ENCODE results near the gene NEDD1. TPM values are rescaled to one million over a fixed set of nuclear protein-coding genes. Genes with fewer than 3 reads are reported as not detected.

Gene NEDD1
- total RNA-seq, 2 experiments from 2014 or later: 61.8 to 63.8 TPM

DNA sequence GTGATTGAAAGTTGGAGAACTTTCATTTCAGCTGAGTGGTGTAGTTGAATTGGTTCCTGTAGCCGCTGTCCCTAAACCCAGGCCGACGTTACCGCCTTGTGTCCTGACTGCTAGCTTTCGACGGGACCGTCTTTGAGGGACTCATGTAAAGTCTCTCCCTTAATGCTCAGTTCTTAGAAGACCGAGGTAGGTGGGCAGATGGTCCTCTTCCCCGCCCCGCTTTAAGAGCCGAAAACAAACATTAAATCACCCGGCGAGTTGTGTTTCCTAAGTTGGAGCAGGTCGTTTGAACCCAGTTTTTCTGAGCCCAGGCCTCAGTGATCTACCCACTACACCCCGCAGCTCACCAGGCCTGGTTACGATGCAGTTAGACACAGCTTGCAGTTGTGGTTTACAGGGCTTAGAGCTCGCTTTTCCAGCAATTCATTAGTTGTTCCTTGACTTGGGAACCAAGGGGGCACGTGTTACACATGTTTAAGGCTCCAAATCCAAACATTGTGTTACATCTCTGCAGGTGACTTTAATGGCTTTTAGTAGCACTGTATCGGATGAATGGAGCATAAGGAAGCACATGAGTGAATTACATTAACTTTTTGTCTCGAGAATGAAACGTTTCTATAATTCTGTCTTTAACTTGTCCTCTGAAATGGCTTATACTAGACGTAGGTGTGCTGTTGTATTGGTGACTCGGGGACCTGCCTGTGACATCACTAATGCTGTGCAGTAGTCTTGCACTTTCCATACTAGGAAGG is 790 bp downstream of the NEDD1 start:
- Mint-ChIP-seq H3K27ac (peak overlapping the region; percentile 95), H3K36me3 (ENCODE audit: low read depth) (peaks cover 27% of the 10 kb centered on the region), H3K9me3 (no peaks in the 10 kb centered on the region), H3K27me3 (ENCODE audit: low read depth) (no peaks in the 10 kb centered on the region), H3K4me3 (peak overlapping the region; percentile 97), H3K4me1 (ENCODE audit: low read depth) (peaks cover 42% of the 10 kb centered on the region)
- peak; percentile 56 for DNase-seq
- intact Hi-C loops (cut with micrococcal nuclease): loop anchor here (1.0 to 10.0 kb wide), 13 partner anchors 19 to 1609 kb away; partner anchors contain the start of genes AMDHD1, CCDC38, CDK17 and LTA4H
- CTCF ChIA-PET: interaction anchor here (0.6 kb wide), 2 partner anchors 391 to 1012 kb away, joined by 3 to 4 read pairs; no protein-coding TSS in a partner anchor

DNA sequence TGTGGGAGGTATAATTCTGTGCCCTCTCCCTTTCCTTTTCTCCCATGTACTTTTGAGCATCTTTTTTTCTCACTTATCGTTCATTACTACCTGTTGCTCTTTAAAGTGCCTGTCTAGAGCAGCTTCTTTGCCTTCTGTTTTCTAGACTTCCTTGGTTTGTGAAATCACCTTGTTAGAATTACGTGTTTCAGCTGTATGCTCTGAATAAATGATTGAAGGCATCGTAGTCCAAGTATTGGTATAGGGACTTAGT is 1.3 kb downstream of the NEDD1 start:
- H3K9me3 Mint-ChIP-seq: no peaks in the 10 kb centered on the region
- peaks cover 32% of the 10 kb centered on the region for H3K36me3 Mint-ChIP-seq (ENCODE audit: low read depth)
- H3K4me1 Mint-ChIP-seq (ENCODE audit: low read depth): peaks cover 45% of the 10 kb centered on the region
- peak overlapping the region; percentile 97 for H3K4me3 Mint-ChIP-seq
- DNase-seq: no peak
- H3K27me3 Mint-ChIP-seq (ENCODE audit: low read depth): no peaks in the 10 kb centered on the region
- H3K27ac Mint-ChIP-seq: peak overlapping the region; percentile 95
- intact Hi-C loops (cut with micrococcal nuclease): loop anchor here (5.0 to 10.0 kb wide), 3 partner anchors 484 to 1594 kb away; partner anchors contain the start of genes AMDHD1 and CCDC38
- CTCF ChIA-PET: interaction anchor here (1.0 kb wide), 1 partner anchor 11 kb away, joined by 5 read pairs; no protein-coding TSS in a partner anchor

DNA sequence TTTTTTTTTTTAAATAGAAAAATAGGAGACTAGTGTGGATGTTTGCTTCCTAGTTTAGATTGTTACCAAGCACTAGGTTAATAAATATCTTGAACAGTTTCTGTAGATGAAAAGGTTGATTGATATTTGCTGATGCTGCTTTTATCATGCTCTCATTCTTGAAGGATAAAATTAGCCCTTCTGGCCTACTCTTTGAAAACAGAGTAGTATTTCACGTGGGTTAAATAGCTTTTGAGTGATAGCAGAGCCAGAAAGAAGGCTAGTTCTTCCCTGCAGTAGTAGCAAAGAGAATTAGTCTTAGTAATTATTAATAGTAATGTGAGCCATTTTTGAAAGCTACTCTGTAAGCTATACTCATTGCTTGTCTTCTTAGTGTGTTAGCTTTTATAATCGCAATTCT is 5.2 kb downstream of the NEDD1 start:
- H3K9me3 Mint-ChIP-seq: peaks cover 4% of the 10 kb centered on the region
- no peaks in the 10 kb centered on the region for H3K27me3 Mint-ChIP-seq (ENCODE audit: low read depth)
- no peak overlapping the region for H3K27ac Mint-ChIP-seq
- H3K4me1 Mint-ChIP-seq (ENCODE audit: low read depth): peaks cover 46% of the 10 kb centered on the region
- intact Hi-C loops (cut with micrococcal nuclease): no loop called here
- peaks cover 49% of the 10 kb centered on the region for H3K36me3 Mint-ChIP-seq (ENCODE audit: low read depth)
- H3K4me3 Mint-ChIP-seq: no peak overlapping the region
- CTCF ChIA-PET: no interaction called here
- DNase-seq: no peak

DNA sequence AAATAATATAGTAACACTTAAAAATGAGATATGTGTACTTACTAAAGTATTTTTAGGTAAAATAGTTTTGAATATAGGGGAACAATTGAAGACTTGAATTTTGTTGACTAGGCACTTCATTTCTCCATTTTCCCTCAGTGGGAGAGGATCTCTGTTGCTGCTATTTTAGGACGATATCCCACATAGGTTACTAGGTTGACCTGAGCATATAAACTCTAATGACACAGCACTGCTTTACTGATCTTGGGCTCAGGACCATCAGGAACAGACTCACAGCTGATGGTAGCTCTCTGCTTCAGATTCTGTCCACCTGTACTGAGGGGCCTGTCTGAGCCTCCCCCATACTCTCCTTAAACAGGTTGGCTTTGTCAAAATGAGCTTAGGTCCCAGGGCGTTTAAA is 5.9 kb downstream of the NEDD1 start:
- Mint-ChIP-seq H3K36me3 (ENCODE audit: low read depth) (peaks cover 43% of the 10 kb centered on the region), H3K27me3 (ENCODE audit: low read depth) (no peaks in the 10 kb centered on the region), H3K27ac (no peak overlapping the region), H3K9me3 (peaks cover 4% of the 10 kb centered on the region), H3K4me3 (no peak overlapping the region), H3K4me1 (ENCODE audit: low read depth) (peaks cover 46% of the 10 kb centered on the region)
- CTCF ChIA-PET: interaction anchor here (0.6 to 1.0 kb wide), 3 partner anchors 21 to 1054 kb away, joined by 3 to 4 read pairs (median 3); no protein-coding TSS in a partner anchor
- intact Hi-C loops (cut with micrococcal nuclease): no loop called here
- DNase-seq: no peak

DNA sequence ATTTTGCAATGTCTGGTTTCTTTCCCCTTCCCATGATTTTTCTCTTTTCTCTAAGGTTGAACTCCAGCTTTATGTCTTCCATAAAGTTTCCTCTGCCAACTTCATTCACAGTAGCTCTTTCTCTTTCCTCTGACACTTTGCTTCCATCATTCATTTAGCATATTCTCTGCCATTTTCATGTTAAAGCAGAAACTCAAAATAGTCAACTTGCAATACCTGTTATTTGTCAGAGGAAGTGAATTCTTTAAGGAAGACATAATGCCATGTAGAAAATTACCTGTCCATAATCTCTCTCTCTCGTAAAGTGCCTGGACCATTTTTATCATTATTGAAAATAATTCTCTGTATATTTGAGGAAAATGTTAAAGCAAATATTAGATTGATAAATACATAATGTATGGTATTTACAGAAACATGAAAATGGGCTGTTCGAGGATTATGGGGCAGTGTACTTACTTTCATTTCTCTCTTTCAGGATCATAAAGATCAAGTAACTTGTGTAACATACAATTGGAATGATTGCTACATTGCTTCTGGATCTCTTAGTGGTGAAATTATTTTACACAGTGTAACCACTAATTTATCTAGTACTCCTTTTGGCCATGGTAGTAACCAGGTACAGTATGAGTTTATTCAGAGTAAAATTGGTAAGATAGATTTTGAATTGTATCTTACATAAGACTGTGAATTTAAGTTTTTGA is 12.6 kb downstream of the NEDD1 start:
- intact Hi-C loops (cut with micrococcal nuclease): no loop called here
- H3K9me3 Mint-ChIP-seq: peaks cover 4% of the 10 kb centered on the region
- CTCF ChIA-PET: interaction anchor here (0.7 kb wide), 1 partner anchor 11 kb away, joined by 5 read pairs; no protein-coding TSS in a partner anchor
- no peak for DNase-seq
- H3K4me1 Mint-ChIP-seq (ENCODE audit: low read depth): peaks cover 16% of the 10 kb centered on the region
- peaks cover 50% of the 10 kb centered on the region for H3K36me3 Mint-ChIP-seq (ENCODE audit: low read depth)
- H3K27ac Mint-ChIP-seq: no peak overlapping the region
- H3K27me3 Mint-ChIP-seq (ENCODE audit: low read depth): no peaks in the 10 kb centered on the region
- no peak overlapping the region for H3K4me3 Mint-ChIP-seq

DNA sequence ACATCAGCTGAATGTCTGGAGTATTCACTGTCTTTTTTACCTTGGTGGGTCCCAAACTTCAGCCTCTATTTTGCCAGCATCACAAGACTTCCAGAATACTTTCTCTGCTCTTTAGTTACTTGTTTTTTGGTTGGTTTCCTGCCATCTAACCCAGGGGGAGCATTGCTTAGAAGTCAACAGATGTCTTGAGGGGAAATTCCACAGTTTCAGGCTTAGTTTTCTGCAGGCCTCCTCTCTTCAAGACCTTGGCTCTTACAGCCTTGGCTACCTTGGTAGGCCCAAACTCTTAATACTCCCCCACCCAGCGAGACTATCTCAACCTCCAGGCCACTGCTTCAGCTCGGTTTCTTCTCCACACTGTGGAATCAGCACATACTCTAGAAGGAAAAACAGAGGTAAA is 41.7 kb downstream of the NEDD1 start:
- Mint-ChIP-seq H3K27ac (no peak overlapping the region), H3K4me1 (ENCODE audit: low read depth) (no peaks in the 10 kb centered on the region), H3K9me3 (peaks cover 2% of the 10 kb centered on the region), H3K4me3 (no peak overlapping the region), H3K27me3 (ENCODE audit: low read depth) (no peaks in the 10 kb centered on the region), H3K36me3 (ENCODE audit: low read depth) (peaks cover 53% of the 10 kb centered on the region)
- intact Hi-C loops (cut with micrococcal nuclease): no loop called here
- DNase-seq: no peak
- CTCF ChIA-PET: no interaction called here

DNA sequence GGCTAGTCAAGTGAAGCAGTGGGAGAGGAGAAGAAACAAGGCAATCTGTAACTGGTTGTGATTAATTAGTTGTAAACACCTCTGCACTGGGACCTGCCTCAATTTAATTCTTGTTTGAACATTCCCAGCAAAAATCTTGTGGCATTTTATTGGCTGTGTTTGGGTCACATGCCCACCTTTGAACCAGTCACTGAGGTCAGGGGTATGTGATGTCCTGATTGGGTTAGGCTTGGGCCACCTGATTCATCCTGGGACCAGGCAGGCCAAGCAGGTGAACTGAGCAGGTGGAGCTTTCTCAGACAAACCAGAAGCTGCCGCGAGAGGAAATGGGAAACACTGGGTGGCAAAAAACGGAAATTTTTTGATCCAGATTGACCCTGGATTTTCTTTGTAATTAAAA is 72.5 kb downstream of the NEDD1 start:
- H3K4me1 Mint-ChIP-seq (ENCODE audit: low read depth): no peaks in the 10 kb centered on the region
- no peaks in the 10 kb centered on the region for H3K36me3 Mint-ChIP-seq (ENCODE audit: low read depth)
- CTCF ChIA-PET: no interaction called here
- DNase-seq: no peak
- H3K27ac Mint-ChIP-seq: no peak overlapping the region
- no peaks in the 10 kb centered on the region for H3K27me3 Mint-ChIP-seq (ENCODE audit: low read depth)
- no peak overlapping the region for H3K4me3 Mint-ChIP-seq
- intact Hi-C loops (cut with micrococcal nuclease): no loop called here
- H3K9me3 Mint-ChIP-seq: no peaks in the 10 kb centered on the region

DNA sequence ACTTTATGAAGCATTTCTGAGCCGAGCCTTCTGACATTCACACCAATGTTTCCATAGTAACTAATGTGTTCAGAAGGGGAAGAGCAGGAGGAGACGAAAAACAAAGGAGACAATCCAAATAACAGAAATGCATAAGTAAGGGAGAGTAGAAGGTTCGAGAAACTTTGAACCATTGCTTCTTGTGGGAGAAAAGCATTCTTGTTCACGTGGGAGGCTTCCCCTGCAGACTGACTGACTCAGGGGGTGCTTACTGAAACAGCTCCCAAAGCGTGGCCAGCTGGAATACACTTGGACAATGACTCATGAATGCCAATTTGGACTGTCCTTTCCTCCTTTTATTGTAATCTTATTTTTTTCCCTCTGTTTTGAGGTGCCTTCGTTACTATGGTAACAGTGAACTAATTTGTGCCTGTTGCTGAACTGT is 73.9 kb downstream of the NEDD1 start:
- Mint-ChIP-seq H3K4me1 (ENCODE audit: low read depth) (peaks cover 4% of the 10 kb centered on the region), H3K36me3 (ENCODE audit: low read depth) (no peaks in the 10 kb centered on the region), H3K27ac (no peak overlapping the region), H3K27me3 (ENCODE audit: low read depth) (peaks cover 7% of the 10 kb centered on the region), H3K9me3 (no peaks in the 10 kb centered on the region), H3K4me3 (no peak overlapping the region)
- intact Hi-C loops (cut with micrococcal nuclease): no loop called here
- no peak for DNase-seq
- CTCF ChIA-PET: no interaction called here

DNA sequence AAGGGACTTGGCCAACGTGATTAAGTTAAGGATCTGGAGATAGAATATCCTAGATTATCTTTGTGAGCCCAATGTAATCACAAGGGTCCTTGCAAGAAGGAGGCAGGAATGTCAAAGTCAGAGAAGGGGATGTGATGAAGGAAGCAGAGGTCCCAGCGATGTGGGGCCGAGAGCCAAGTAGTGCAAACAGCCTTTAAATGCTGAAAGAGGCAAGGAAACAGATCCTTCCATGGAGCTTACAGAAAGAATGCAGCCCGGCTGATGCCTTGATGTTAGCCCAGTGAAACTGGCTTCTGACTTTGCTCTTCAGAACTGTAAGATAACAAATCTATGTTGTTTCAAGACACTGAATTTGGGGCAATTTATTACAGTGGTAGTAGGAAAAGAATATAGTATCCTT is 74.9 kb downstream of the NEDD1 start:
- H3K36me3 Mint-ChIP-seq (ENCODE audit: low read depth): no peaks in the 10 kb centered on the region
- peaks cover 10% of the 10 kb centered on the region for H3K27me3 Mint-ChIP-seq (ENCODE audit: low read depth)
- H3K27ac Mint-ChIP-seq: no peak overlapping the region
- no peak for DNase-seq
- peaks cover 6% of the 10 kb centered on the region for H3K4me1 Mint-ChIP-seq (ENCODE audit: low read depth)
- no peaks in the 10 kb centered on the region for H3K9me3 Mint-ChIP-seq
- intact Hi-C loops (cut with micrococcal nuclease): no loop called here
- CTCF ChIA-PET: no interaction called here
- H3K4me3 Mint-ChIP-seq: no peak overlapping the region

DNA sequence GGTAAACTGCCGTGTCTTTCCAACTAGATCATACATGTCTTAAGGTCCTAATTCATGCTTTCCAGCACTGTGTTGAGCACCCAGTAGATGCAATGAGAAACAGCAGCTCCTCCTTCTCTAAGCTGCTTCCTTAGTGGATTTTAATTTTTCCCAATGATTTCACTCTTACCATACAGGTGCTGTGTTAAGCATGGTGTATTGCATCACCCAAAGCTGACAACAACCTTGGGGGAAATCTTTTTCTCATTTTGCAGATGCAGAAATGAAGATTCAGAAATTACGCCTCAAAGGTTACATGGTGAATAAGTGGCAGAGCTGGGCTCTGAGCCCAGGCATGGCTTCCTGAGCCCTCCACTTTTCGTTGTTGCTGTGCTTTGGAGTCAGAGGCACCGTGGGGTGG is 75.6 kb downstream of the NEDD1 start:
- Mint-ChIP-seq H3K36me3 (ENCODE audit: low read depth) (no peaks in the 10 kb centered on the region), H3K4me1 (ENCODE audit: low read depth) (peaks cover 6% of the 10 kb centered on the region), H3K9me3 (no peaks in the 10 kb centered on the region), H3K27ac (no peak overlapping the region), H3K4me3 (no peak overlapping the region), H3K27me3 (ENCODE audit: low read depth) (peaks cover 10% of the 10 kb centered on the region)
- CTCF ChIA-PET: interaction anchor here (0.6 kb wide), 1 partner anchor 329 kb away, joined by 3 read pairs; no protein-coding TSS in a partner anchor
- DNase-seq: no peak
- intact Hi-C loops (cut with micrococcal nuclease): no loop called here

DNA sequence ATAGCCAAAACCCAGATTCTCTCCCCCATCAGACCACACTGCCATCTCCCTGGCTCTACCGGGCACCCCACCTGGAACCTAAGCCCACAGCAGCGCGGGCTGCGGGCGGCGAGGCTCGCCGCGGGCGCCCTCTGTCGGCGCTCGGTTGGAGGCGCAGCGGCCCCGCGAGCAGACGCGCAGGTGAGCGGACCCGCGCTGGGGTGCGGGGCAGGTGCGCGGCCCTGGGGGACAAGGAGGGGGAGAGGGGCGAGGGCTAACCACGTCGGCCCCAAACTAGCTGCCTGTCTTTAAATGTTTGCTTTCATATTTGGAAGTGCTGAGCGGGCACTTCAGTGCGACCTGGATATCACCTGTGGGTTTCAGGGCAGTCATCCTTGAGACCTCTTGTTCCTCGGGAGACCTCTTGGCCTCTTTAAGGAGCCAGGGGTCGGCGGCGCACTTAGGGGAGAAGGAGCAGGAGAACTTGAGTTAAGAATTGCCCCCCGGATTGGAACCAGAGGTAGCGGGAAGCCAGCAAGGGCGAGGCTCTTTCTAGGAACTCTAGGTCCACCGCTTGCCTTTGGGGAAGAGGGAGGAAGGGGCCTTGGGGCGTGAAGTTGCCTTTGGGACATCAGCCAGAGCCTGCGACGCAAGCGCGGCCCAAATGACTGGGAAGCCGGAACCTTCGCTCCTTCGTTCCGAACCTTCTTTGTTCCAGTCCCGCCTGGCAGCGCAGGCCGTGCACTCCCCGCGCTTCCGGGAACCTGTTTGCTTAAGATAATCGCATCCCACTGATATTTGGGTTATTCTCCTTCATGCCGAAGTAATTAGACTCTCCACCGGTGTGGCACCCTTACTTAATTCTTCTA is 78.7 kb downstream of the NEDD1 start:
- Mint-ChIP-seq H3K4me3 (peak overlapping the region; percentile 61), H3K27me3 (ENCODE audit: low read depth) (peaks cover 10% of the 10 kb centered on the region), H3K4me1 (ENCODE audit: low read depth) (peaks cover 6% of the 10 kb centered on the region), H3K27ac (no peak overlapping the region), H3K9me3 (no peaks in the 10 kb centered on the region), H3K36me3 (ENCODE audit: low read depth) (no peaks in the 10 kb centered on the region)
- peak; percentile 30 for DNase-seq
- intact Hi-C loops (cut with micrococcal nuclease): loop anchor here (1.0 to 5.0 kb wide), 9 partner anchors 78 to 1412 kb away; partner anchors contain the start of gene NEDD1
- CTCF ChIA-PET: interaction anchor here (0.7 to 2.6 kb wide), 5 partner anchors 9 to 407 kb away, joined by 3 to 20 read pairs (median 4); no protein-coding TSS in a partner anchor

Data from activated naive CD4-positive, alpha-beta T cell treated with anti-CD3 and anti-CD28 coated beads for 36 hours (primary cell).